Neural cell (in vitro differentiated cells): ENCODE data around the gene CHEK1. TPM values are rescaled to one million over a fixed set of nuclear protein-coding genes. Genes with fewer than 3 reads are reported as not detected.

ENCODE experiments used
- H2AFZ ChIP-seq: fragments of 200-600, 300-800 bp; sonication (generic), shearing (Covaris generic); 2 replicates; pipeline ENCODE4 v1.6.0; 2014; ENCODE audit warnings: low read depth, mild to moderate bottlenecking, antibody characterized with exemption, low read length, moderate library complexity
- H3F3A ChIP-seq: fragments of 200-600 bp; shearing (Covaris generic); 2 replicates; pipeline ENCODE4 v1.6.1; 2016; ENCODE audit warnings: mild to moderate bottlenecking, moderate library complexity, mixed read lengths, antibody characterized with exemption, low read length; ENCODE audit not compliant: insufficient read depth, poor library complexity, severe bottlenecking
- H3K27ac ChIP-seq: fragments of 200-600, 300-800 bp; sonication (generic), shearing (Covaris generic); 2 replicates; pipeline ENCODE4 v1.5.1; 2014; ENCODE audit warnings: mild to moderate bottlenecking, low read length, moderate library complexity
- H3K27me3 ChIP-seq: fragments of 300-800, 200-600 bp; sonication (generic), shearing (Covaris generic); 2 replicates; pipeline ENCODE4 v1.6.0; 2014; ENCODE audit warnings: mild to moderate bottlenecking, low read depth, low read length, moderate library complexity; ENCODE audit not compliant: insufficient read depth
- H3K36me3 ChIP-seq: fragments of 300-800, 200-600 bp; sonication (generic), shearing (Covaris generic); 2 replicates; pipeline ENCODE4 v1.5.1; 2014; ENCODE audit warnings: mild to moderate bottlenecking, antibody characterized with exemption, low read length, moderate library complexity; ENCODE audit not compliant: insufficient read depth
- H3K4me2 ChIP-seq: fragments of 300-800, 200-600 bp; sonication (generic), shearing (Covaris generic); 2 replicates; pipeline ENCODE4 v1.6.0; 2014; ENCODE audit warnings: mild to moderate bottlenecking, low read length
- H3K4me3 ChIP-seq: fragments of 300-800, 200-600 bp; sonication (generic), shearing (Covaris generic); 2 replicates; pipeline ENCODE4 v1.5.1; 2014; ENCODE audit warnings: mild to moderate bottlenecking, low read length, moderate library complexity
- H3K79me2 ChIP-seq: fragments of 200-600 bp; shearing (Covaris generic); replicated peaks from 2 replicates; pipeline ENCODE4 v1.6.0; 2014; ENCODE audit warnings: mild to moderate bottlenecking, low read length, moderate library complexity; ENCODE audit not compliant: insufficient read depth
- H3K9ac ChIP-seq: fragments of 300-800, 200-600 bp; sonication (generic), shearing (Covaris generic); 2 replicates; pipeline ENCODE4 v1.6.1; 2016; ENCODE audit warnings: mild to moderate bottlenecking, low read length, mixed read lengths
- H3K9me2 ChIP-seq: fragments of 200-600 bp; shearing (Covaris generic); 2 replicates; pipeline ENCODE4 v1.6.1; 2016; ENCODE audit warnings: mild to moderate bottlenecking, low read length, mixed read lengths; ENCODE audit not compliant: insufficient read depth
- H3K9me3 ChIP-seq: fragments of 200-600, 300-800 bp; sonication (generic), shearing (Covaris generic); 2 replicates; pipeline ENCODE4 v1.6.1; 2016; ENCODE audit warnings: mild to moderate bottlenecking, mixed run types, low read length, moderate library complexity, mixed read lengths
- H4K20me1 ChIP-seq: fragments of 200-600 bp; shearing (Covaris generic); 2 replicates; pipeline ENCODE4 v1.6.1; 2016; ENCODE audit warnings: mild to moderate bottlenecking, mixed run types; ENCODE audit not compliant: insufficient read depth
- EP300 ChIP-seq: fragments of 450-650 bp; conservative IDR thresholded peaks from 2 replicates; pipeline ENCODE4 v1.6.1; 2014; ENCODE audit warnings: antibody characterized with exemption, mild to moderate bottlenecking, moderate library complexity; ENCODE audit not compliant: poor library complexity, severe bottlenecking
- EZH2 ChIP-seq: fragments of 200-600, 300-800 bp; shearing (Covaris generic), sonication (generic); IDR thresholded peaks from 2 replicates; pipeline ENCODE4 v1.6.1; 2014; ENCODE audit warnings: antibody characterized with exemption, low read length, borderline replicate concordance, mild to moderate bottlenecking; ENCODE audit not compliant: insufficient read depth, poor library complexity, severe bottlenecking
- MXI1 ChIP-seq: fragments of 450-650 bp; conservative IDR thresholded peaks from 2 replicates; pipeline ENCODE4 v1.6.1; 2014; ENCODE audit warnings: antibody characterized with exemption, mild to moderate bottlenecking; ENCODE audit not compliant: poor library complexity, severe bottlenecking
- POLR2AphosphoS5 ChIP-seq: IDR thresholded peaks from 2 replicates; pipeline ENCODE4 v1.6.1; 2012
- RAD21 ChIP-seq: fragments of 450-650 bp; conservative IDR thresholded peaks from 2 replicates; pipeline ENCODE4 v1.6.1; 2014; ENCODE audit warnings: antibody characterized with exemption, mild to moderate bottlenecking, moderate library complexity
- SMC3 ChIP-seq: fragments of 450-650 bp; conservative IDR thresholded peaks from 2 replicates; pipeline ENCODE4 v1.6.1; 2014; ENCODE audit warnings: antibody characterized with exemption, mild to moderate bottlenecking, moderate library complexity; ENCODE audit not compliant: poor library complexity
- TAF1 ChIP-seq: IDR thresholded peaks from 2 replicates; pipeline ENCODE4 v1.6.1; 2012; ENCODE audit warnings: low read depth
- polyA plus RNA-seq: library from polyadenylated mRNA; depleted of rRNA; stranded (reverse); fragments of >200 nt; gene quantifications from 2 replicates; pipeline ENCODE4 v1.2.3, GENCODE V29; 2014
- TF ChIP-seq, protein P1 (sequence below): IDR thresholded peaks from 2 replicates; pipeline ENCODE4 v1.6.1; 2012; ENCODE audit warnings: borderline replicate concordance
- TF ChIP-seq, protein P2 (sequence below): fragments of 450-650 bp; IDR thresholded peaks from 2 replicates; pipeline ENCODE4 v1.5.1; 2014; ENCODE audit warnings: antibody characterized with exemption, mild to moderate bottlenecking, moderate library complexity; ENCODE audit not compliant: poor library complexity, severe bottlenecking

Gene CHEK1
- polyA plus RNA-seq, 1 donor from 2014 or later = 33.0 TPM

DNA sequence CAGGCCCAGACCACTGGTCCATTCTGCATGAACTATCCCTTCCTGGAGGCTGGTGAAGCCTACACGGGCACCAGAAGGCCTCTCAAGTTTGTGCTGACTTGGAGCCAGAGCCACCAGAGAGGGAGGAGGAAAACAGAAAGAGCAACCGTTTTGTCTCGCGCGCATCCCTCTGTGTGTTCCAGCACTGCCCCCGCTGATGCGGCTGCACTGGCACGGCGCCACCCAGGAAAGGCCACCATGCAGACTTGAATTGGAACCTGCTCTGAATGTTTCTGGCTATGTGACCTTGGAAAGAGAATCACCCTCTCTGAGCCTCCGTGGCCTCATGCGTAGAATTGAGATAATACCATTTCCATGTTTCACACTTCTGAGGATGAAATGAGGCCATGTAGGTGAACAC, 63.1 kb downstream of the CHEK1 start:
- H3K9me2 ChIP-seq = no peaks in the 10 kb centered on the region
- TF ChIP-seq EZH2 (no peak), TAF1 (no peak), MXI1 (no peak), POLR2AphosphoS5 (no peak), EP300 (no peak), SMC3 (no peak)
- TF ChIP-seq, protein P1, sequence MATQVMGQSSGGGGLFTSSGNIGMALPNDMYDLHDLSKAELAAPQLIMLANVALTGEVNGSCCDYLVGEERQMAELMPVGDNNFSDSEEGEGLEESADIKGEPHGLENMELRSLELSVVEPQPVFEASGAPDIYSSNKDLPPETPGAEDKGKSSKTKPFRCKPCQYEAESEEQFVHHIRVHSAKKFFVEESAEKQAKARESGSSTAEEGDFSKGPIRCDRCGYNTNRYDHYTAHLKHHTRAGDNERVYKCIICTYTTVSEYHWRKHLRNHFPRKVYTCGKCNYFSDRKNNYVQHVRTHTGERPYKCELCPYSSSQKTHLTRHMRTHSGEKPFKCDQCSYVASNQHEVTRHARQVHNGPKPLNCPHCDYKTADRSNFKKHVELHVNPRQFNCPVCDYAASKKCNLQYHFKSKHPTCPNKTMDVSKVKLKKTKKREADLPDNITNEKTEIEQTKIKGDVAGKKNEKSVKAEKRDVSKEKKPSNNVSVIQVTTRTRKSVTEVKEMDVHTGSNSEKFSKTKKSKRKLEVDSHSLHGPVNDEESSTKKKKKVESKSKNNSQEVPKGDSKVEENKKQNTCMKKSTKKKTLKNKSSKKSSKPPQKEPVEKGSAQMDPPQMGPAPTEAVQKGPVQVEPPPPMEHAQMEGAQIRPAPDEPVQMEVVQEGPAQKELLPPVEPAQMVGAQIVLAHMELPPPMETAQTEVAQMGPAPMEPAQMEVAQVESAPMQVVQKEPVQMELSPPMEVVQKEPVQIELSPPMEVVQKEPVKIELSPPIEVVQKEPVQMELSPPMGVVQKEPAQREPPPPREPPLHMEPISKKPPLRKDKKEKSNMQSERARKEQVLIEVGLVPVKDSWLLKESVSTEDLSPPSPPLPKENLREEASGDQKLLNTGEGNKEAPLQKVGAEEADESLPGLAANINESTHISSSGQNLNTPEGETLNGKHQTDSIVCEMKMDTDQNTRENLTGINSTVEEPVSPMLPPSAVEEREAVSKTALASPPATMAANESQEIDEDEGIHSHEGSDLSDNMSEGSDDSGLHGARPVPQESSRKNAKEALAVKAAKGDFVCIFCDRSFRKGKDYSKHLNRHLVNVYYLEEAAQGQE = no peak
- TF ChIP-seq, protein P2, sequence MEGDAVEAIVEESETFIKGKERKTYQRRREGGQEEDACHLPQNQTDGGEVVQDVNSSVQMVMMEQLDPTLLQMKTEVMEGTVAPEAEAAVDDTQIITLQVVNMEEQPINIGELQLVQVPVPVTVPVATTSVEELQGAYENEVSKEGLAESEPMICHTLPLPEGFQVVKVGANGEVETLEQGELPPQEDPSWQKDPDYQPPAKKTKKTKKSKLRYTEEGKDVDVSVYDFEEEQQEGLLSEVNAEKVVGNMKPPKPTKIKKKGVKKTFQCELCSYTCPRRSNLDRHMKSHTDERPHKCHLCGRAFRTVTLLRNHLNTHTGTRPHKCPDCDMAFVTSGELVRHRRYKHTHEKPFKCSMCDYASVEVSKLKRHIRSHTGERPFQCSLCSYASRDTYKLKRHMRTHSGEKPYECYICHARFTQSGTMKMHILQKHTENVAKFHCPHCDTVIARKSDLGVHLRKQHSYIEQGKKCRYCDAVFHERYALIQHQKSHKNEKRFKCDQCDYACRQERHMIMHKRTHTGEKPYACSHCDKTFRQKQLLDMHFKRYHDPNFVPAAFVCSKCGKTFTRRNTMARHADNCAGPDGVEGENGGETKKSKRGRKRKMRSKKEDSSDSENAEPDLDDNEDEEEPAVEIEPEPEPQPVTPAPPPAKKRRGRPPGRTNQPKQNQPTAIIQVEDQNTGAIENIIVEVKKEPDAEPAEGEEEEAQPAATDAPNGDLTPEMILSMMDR = no peak

DNA sequence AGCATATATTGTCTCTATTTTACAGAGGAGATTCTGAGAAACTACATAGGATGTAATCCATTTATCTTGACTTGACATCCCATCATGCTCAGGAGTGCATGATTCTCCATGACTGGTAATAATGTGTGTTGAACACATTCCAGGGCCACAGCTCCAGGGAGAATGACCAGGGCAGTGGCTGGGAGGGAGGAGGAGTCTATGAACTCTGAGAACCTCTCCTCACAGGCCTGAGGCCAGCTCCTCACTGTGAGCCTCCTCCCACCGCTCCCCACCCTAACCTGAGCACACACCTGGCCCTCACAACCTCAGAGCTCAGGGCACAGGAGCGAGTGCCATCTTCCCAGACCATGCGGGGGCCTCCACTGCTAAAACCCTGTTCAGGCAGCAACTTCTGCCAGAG, 63.7 kb downstream of the CHEK1 start:
- no peaks in the 10 kb centered on the region for H3F3A ChIP-seq
- H3K9me3 ChIP-seq = no peaks in the 10 kb centered on the region
- H3K4me3 ChIP-seq = no peak overlapping the region
- no peak overlapping the region for H3K4me2 ChIP-seq
- TF ChIP-seq POLR2AphosphoS5 = no peak
- TF ChIP-seq, protein P2 = no peak
- TF ChIP-seq, protein P1 = no peak
- TF ChIP-seq EP300 = no peak
- TF ChIP-seq SMC3 = no peak
- no peak for TF ChIP-seq RAD21
- TF ChIP-seq EZH2 = no peak
- TF ChIP-seq MXI1 = no peak
- no peak for TF ChIP-seq TAF1
- H3K9ac ChIP-seq = no peak overlapping the region
- no peaks in the 10 kb centered on the region for H3K79me2 ChIP-seq
- H3K9me2 ChIP-seq = no peaks in the 10 kb centered on the region
- H3K27me3 ChIP-seq = no peaks in the 10 kb centered on the region
- H3K36me3 ChIP-seq = no peaks in the 10 kb centered on the region
- H2AFZ ChIP-seq = no peak overlapping the region
- no peaks in the 10 kb centered on the region for H4K20me1 ChIP-seq
- no peak overlapping the region for H3K27ac ChIP-seq

More for the DNA sequence above, 63.1 kb downstream of the CHEK1 start:
- H3K27me3 ChIP-seq = no peaks in the 10 kb centered on the region
- no peaks in the 10 kb centered on the region for H3K36me3 ChIP-seq
- no peak overlapping the region for H3K4me3 ChIP-seq
- no peak overlapping the region for H2AFZ ChIP-seq
- no peak overlapping the region for H3K4me2 ChIP-seq
- H4K20me1 ChIP-seq = no peaks in the 10 kb centered on the region
- H3K9me3 ChIP-seq = no peaks in the 10 kb centered on the region
- H3K9ac ChIP-seq = no peak overlapping the region
- no peak overlapping the region for H3K27ac ChIP-seq
- no peaks in the 10 kb centered on the region for H3F3A ChIP-seq
- no peaks in the 10 kb centered on the region for H3K79me2 ChIP-seq
